HG03196 (cell line): Measurements from ENCODE around the gene PAK3.

Experiments used
- ATAC-seq: cut with Tn5 transposase; IDR thresholded peaks from one replicate; pipeline ENCODE4 v1.9.1; 2021; ENCODE audit not compliant: unreplicated experiment

PAK3 gene

GRCh38 chrX:111095974-111096895, at the start of gene PAK3:
Gene PAK3, plus strand, starts transcription at chrX:111096191. Its CDS starts 26,913 bp downstream, at chrX:111123104.
- ATAC-seq = peak; percentile 53

DNA sequence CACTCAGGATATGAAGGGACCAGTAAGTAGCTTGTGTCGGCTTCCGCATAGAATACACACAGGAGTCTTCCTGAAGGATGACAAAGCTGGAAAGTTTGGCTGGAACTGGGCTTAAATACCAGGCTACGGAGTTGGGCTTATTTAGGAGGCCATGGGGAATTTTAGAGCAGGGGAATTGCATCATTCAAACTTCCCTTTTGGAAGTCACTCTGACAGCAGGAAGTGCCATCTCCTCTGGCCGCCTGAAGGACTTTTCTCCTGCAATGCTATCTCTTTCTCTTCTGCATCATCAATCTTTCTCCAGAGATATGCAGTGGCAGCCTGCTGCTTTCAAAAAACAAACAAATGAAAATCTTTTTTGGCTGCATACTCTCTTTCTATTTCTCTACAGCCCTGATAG, 48.4 kb upstream of the PAK3 start:
- no peak for ATAC-seq

DNA sequence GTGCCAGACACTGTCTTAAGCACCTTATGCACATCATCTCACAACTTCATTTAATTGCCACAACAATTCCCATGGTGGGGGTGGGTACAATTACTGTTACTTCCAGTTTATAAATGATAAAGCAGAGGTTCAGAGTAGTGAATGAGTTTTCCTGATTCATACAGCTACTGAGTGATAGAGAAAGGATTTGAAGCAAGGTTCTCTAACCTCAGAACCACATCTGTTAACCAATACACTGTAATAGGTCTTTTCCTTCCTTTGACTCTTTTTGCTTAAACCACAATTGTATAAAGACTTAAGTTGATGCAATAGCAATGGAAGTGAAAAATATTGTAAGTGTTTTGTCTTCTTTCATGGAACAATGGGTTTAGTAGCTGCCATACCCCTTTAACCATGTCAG, 43.5 kb upstream of the PAK3 start:
- ATAC-seq = no peak

DNA sequence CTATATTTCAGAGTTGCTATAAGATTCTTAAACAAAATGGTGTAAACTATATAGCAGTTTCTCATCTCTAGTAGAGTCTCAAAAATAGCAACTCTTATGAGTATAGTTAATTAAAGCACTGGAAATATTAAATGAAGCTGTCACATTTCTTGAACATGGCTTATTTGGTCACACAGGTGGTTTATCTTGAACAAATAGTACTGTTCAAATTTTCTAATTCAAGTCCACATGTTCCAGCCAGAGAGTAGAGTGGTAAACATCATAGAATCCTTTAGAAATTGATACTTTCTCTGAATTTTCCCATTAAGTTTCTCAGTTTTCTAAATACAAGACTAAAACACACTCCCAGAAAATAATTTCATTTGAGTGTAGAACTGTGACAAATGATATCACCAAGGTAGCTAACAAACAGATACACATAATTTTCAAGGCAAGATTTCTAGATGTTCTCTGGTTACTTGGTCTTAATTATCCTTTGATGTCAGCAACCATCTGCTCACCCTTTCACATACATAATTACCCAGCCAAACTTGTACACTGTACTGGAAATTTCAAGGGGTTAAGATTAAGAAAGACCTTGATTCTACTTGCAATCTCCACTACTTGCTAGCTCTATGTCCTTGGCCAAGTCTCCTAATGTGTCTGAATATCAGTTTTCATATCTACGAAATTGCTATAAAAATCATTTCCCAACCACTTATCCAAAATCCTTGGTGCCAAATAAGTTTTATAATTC, 24.3 kb upstream of the PAK3 start:
- ATAC-seq = no peak

DNA sequence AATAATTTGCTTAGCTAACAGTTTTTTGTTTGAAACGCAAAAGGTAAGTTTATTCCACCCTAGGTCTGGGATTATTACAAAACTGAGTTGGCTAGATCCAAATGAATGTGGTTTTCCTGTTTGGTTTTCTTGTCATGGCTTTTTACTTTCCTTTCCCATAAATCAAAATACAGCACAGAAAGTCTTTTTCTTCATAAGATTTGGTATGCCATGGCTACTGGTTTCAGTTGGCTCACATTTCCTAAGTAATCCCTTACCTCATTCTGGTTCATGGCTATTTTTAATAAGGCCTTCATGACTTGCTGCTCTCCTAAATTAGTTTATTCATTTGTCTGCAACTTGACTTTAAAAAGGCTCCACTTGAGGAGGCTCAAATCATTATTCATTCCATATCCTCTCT, 12.9 kb upstream of the PAK3 start:
- ATAC-seq = no peak

DNA sequence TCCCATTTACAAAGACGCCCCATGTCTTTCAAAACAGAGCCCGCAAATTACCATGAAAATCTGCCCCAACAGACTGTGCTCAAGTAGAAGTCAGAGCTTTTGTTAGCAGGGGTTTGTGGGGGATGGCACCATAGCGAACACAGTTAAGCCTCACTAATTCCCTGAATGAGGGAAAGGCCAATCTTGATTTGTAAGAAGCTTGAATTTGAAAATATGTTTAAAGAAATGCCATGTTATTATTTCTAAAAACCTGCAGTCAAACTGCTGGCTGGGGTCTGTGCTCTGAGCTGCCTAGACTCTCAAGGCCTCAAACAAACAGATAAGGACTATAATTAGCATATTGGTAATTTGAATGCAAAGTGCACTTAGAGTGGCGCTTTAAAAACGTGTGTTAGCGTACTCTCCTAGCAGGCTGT, 9.4 kb upstream of the PAK3 start:
- no peak for ATAC-seq

- no peak for ATAC-seq
Observed at GRCh38 chrX:111088628-111089027, 7.4 kb upstream of the PAK3 start.

GRCh38 chrX:111090458-111090857, 5.5 kb upstream of the PAK3 start:
- ATAC-seq = no peak

- peak; percentile 79 for ATAC-seq
Observed at GRCh38 chrX:111098874-111099273, 2.9 kb downstream of the PAK3 start.

- ATAC-seq = no peak
Observed at GRCh38 chrX:111100191-111100590, 4.2 kb downstream of the PAK3 start.

- no peak for ATAC-seq
Observed at GRCh38 chrX:111101580-111101979, 5.6 kb downstream of the PAK3 start.

GRCh38 chrX:111102636-111103035, 6.6 kb downstream of the PAK3 start:
- no peak for ATAC-seq

- no peak for ATAC-seq
Observed at GRCh38 chrX:111103246-111103645, 7.3 kb downstream of the PAK3 start.

DNA sequence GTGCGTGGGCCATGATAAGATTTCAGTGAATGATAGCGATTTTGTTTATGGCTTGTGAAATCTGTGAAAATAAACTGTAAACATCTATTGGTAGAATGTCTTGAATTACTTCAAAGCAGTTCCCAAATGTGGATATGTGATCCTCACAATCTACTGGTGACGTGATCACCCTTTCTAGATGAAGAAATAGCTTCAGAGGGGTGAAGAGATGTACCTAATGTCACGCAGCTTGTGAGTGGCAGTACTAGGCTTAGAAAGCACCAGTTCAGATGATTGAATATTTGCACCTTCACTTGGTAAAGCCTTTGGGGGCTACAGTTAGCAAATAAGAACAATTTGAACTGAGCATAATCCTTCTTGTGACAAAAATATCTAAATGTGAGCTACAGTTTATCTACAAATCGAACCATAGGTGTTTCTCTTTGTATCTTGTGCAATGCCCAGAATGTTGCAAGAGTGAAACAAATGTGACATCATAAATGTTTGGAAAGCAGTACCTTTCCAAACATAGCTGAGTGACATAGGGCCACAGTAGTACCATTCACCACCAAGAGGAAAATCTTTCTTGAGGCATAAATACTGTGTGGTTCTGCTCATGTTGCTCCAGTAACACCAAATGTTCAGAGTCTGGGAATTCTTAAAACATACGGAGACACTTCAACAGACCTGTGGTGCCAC, 14.2 kb downstream of the PAK3 start:
- no peak for ATAC-seq

DNA sequence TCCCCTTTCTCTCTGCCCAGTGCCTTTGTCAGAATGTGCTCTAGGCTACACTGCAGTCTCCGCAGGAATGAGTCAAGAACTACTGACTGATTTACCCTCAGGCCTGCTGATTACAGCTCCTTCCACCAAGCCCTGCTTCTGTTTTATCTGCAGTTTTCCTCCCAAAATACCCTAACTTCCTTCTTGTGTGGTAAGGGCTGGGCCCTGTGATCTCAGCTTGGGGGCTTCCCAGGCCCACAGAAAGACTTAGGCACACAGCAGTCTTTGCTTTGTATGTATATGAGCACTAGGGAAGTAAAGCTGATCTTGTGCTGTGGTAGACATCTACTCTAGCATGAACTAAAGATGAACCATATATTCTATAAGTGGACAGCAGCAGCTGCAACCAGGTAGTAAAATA, 18.8 kb downstream of the PAK3 start:
- ATAC-seq = peak; percentile 58

GRCh38 chrX:111116666-111117065, 20.7 kb downstream of the PAK3 start:
- no peak for ATAC-seq

GRCh38 chrX:111119341-111119740, 23.4 kb downstream of the PAK3 start:
- no peak for ATAC-seq

DNA sequence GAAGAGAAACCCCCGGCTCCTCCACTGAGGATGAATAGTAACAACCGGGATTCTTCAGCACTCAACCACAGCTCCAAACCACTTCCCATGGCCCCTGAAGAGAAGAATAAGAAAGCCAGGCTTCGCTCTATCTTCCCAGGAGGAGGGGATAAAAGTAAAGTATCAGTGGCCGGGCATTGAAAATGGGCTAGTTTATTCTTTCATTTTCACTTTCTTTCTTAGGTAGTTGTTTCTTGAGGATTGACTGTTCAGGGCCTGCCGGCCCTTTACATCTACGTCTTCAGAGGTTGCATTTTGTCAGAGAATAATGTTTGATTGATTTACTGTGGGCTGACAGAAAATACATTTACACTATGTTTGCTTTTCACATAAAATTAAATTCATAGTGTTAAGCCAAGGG, 27.1 kb downstream of the PAK3 start:
- no peak for ATAC-seq

DNA sequence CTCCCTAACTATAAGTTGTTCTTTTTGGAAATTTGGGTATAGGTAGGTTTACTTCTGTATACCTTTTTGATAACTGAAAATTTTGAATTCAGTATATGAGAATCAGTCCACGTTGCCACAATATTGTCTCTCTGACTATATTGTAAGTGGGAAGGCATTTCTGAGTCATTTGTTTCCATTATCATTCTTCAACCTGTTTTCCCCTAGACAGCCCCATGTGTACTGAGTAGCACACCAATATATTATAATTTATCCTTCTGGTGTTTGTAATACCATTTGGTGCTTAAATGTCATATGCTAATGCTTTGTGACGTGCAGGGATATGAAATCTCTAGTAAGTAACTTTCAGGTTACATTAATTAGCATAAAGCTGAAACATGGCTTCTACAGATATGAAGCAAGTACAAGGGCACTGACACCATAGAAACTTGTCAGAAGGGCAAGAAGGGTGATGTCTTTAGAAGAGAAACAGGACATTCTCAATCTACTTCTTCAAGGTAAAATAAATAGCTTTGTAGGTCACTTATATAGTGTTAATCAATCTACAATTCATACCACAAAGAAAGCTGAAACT, 27.7 kb downstream of the PAK3 start:
- no peak for ATAC-seq

- no peak for ATAC-seq
Observed at GRCh38 chrX:111124418-111124817, 28.4 kb downstream of the PAK3 start.

DNA sequence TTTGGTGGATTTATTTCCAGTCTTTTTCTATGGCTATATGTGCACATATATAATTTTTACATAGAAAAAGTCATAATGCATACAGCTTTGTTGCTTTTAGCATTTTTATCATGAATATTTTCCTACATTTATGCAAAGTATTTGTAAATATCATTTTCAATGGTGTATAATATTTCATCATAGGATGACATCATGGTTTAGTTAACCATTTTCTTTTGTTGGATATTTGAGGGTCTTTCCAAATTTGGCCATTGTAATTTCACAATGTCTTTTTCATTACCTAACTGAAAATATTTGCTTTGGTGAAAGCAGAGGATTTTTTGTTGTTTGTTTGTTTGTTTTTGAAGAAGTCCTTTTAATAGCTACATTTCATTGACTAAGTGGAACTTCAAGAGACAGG, 31.0 kb downstream of the PAK3 start:
- ATAC-seq = no peak
